ENCODE data around the gene SHOC2. TPM values are rescaled to one million over a fixed set of nuclear protein-coding genes. Genes with fewer than 3 reads are reported as not detected.

The SHOC2 gene
- total and polyA plus RNA-seq, 7 donors = 20.0 to 45.8 (median 35.4) TPM

- 92 to 97% (median 94%) methylated on average over 5 of the region's 5 CpGs for WGBS, 3 donors
- H3K36me3 ChIP-seq (ENCODE audit: insufficient read depth in 1 of 2, low read depth in 1 of 2) = no peaks in the 10 kb centered on the region
- DNase-seq (no peak), ATAC-seq (no peak)
- intact Hi-C loops (cut with DNase I) = no loop called here
- no peaks in the 10 kb centered on the region for H3K9me3 ChIP-seq
- no peak overlapping the region for H3K4me3 ChIP-seq
- no peaks in the 10 kb centered on the region for H3K27me3 ChIP-seq (ENCODE audit: insufficient read depth in 3 of 3, low read length in 2 of 3)
- peaks cover 16% of the 10 kb centered on the region for H3K4me1 ChIP-seq
- TF ChIP-seq CTCF (IDR thresholded peaks at IDR 0.05) = no peak
- no peak overlapping the region for H3K27ac ChIP-seq
These were observed 45.3 kb downstream of the SHOC2 start for GRCh38 chr10:110964681-110965080.

- H3K4me3 ChIP-seq = no peak overlapping the region
- H3K4me1 ChIP-seq = peaks cover 11% of the 10 kb centered on the region
- H3K27ac ChIP-seq = no peak overlapping the region
- ATAC-seq (no peak), DNase-seq (no peak)
- H3K36me3 ChIP-seq (ENCODE audit: insufficient read depth in 1 of 2, low read depth in 1 of 2) = no peaks in the 10 kb centered on the region
- no peaks in the 10 kb centered on the region for H3K27me3 ChIP-seq (ENCODE audit: insufficient read depth in 3 of 3, low read length in 2 of 3)
- intact Hi-C loops (cut with DNase I) = no loop called here
- no peaks in the 10 kb centered on the region for H3K9me3 ChIP-seq
- TF ChIP-seq CTCF (IDR thresholded peaks at IDR 0.05) = no peak
These were observed 45.8 kb downstream of the SHOC2 start for GRCh38 chr10:110965216-110965615.

GRCh38 chr10:110966146-110966545 is 46.7 kb downstream of the SHOC2 start:
- no peaks in the 10 kb centered on the region for H3K36me3 ChIP-seq (ENCODE audit: insufficient read depth in 1 of 2, low read depth in 1 of 2)
- no peak for ATAC-seq
- intact Hi-C loops (cut with DNase I) = no loop called here
- no peak for TF ChIP-seq CTCF (IDR thresholded peaks at IDR 0.05)
- no peak overlapping the region for H3K4me3 ChIP-seq
- H3K4me1 ChIP-seq = peaks cover 9% of the 10 kb centered on the region
- DNase-seq = no peak
- no peaks in the 10 kb centered on the region for H3K9me3 ChIP-seq
- H3K27me3 ChIP-seq (ENCODE audit: insufficient read depth in 3 of 3, low read length in 2 of 3) = no peaks in the 10 kb centered on the region
- no peak overlapping the region for H3K27ac ChIP-seq
- WGBS, 3 donors = 87 to 91% (median 88%) methylated on average over 1 of the region's 1 CpG

GRCh38 chr10:110967009-110967630 is 47.7 kb downstream of the SHOC2 start:
- Histone ChIP-seq H3K4me1 (peaks cover 9% of the 10 kb centered on the region), H3K27me3 (ENCODE audit: insufficient read depth in 3 of 3, low read length in 2 of 3) (no peaks in the 10 kb centered on the region), H3K36me3 (ENCODE audit: insufficient read depth in 1 of 2, low read depth in 1 of 2) (no peaks in the 10 kb centered on the region), H3K9me3 (no peaks in the 10 kb centered on the region), H3K4me3 (no peak overlapping the region), H3K27ac (no peak overlapping the region)
- WGBS, 3 donors = 82 to 91% (median 83%) methylated on average over 3 of the region's 3 CpGs
- DNase-seq (no peak), ATAC-seq (no peak)
- intact Hi-C loops (cut with DNase I) = no loop called here
- no peak for TF ChIP-seq CTCF (IDR thresholded peaks at IDR 0.05)

GRCh38 chr10:110967645-110968044 is 48.2 kb downstream of the SHOC2 start:
- H3K4me1 ChIP-seq = peaks cover 8% of the 10 kb centered on the region
- DNase-seq (no peak), ATAC-seq (no peak)
- no peaks in the 10 kb centered on the region for H3K27me3 ChIP-seq (ENCODE audit: insufficient read depth in 3 of 3, low read length in 2 of 3)
- H3K4me3 ChIP-seq = no peak overlapping the region
- no peak for TF ChIP-seq CTCF (IDR thresholded peaks at IDR 0.05)
- H3K9me3 ChIP-seq = no peaks in the 10 kb centered on the region
- H3K27ac ChIP-seq = no peak overlapping the region
- intact Hi-C loops (cut with DNase I) = no loop called here
- H3K36me3 ChIP-seq (ENCODE audit: insufficient read depth in 1 of 2, low read depth in 1 of 2) = no peaks in the 10 kb centered on the region
- 0 to 1% (median 0%) methylated on average over 1 of the region's 1 CpG for WGBS, 3 donors
